Measurements from ENCODE around the gene CD58.

Gene CD58

GRCh38 chr1:116507631-116508030 lies 63.2 kb downstream of the CD58 start:
- Histone ChIP-seq H3K27me3 (ENCODE audit: insufficient read depth, low read length, poor library complexity) (no peaks in the 10 kb centered on the region), H3K18ac (ENCODE audit: low read length) (no peak overlapping the region), H2BK5ac (ENCODE audit: low read length) (no peak overlapping the region), H3K4me2 (ENCODE audit: low read length) (no peak overlapping the region), H3K79me2 (ENCODE audit: control insufficient read depth, insufficient read depth, low read length) (no peaks in the 10 kb centered on the region), H3K23ac (ENCODE audit: low read length) (no peak overlapping the region), H4K5ac (ENCODE audit: low read length) (no peak overlapping the region), H3K36me3 (ENCODE audit: control insufficient read depth, insufficient read depth, low read length) (no peaks in the 10 kb centered on the region), H3K79me1 (ENCODE audit: low read length) (no peaks in the 10 kb centered on the region), H3K4me3 (ENCODE audit: low read length) (no peak overlapping the region), H2BK15ac (replicated peaks; ENCODE audit: low read depth) (no peak overlapping the region), H3K4me1 (ENCODE audit: control insufficient read depth, low read depth, low read length) (no peaks in the 10 kb centered on the region), H3K27ac (ENCODE audit: low read depth, low read length) (no peak overlapping the region), H3K56ac (ENCODE audit: low read length) (no peak overlapping the region), H3K4ac (ENCODE audit: low read depth, low read length) (no peak overlapping the region), H3K9ac (ENCODE audit: low read length) (no peak overlapping the region), H2AK5ac (ENCODE audit: low read length) (no peak overlapping the region), H2BK120ac (ENCODE audit: low read depth, low read length) (no peak overlapping the region), H4K8ac (ENCODE audit: low read depth, low read length) (no peak overlapping the region)
- WGBS (ENCODE audit: extremely low coverage, insufficient coverage, low lambda C conversion rate), result no CpG with 5 or more reads among the region's 2 CpGs
- DNase-seq, result no peak

GRCh38 chr1:116506132-116507004 lies 64.5 kb downstream of the CD58 start:
- no peak overlapping the region for H3K23ac ChIP-seq (ENCODE audit: low read length)
- no peaks in the 10 kb centered on the region for H3K4me1 ChIP-seq (ENCODE audit: control insufficient read depth, low read depth, low read length)
- DNase-seq, result no peak
- H2BK5ac ChIP-seq (ENCODE audit: low read length), result no peak overlapping the region
- no peak overlapping the region for H2BK15ac ChIP-seq (replicated peaks; ENCODE audit: low read depth)
- no peaks in the 10 kb centered on the region for H3K36me3 ChIP-seq (ENCODE audit: control insufficient read depth, insufficient read depth, low read length)
- no peak overlapping the region for H2BK120ac ChIP-seq (ENCODE audit: low read depth, low read length)
- H4K5ac ChIP-seq (ENCODE audit: low read length), result no peak overlapping the region
- no peak overlapping the region for H3K18ac ChIP-seq (ENCODE audit: low read length)
- WGBS (ENCODE audit: extremely low coverage, insufficient coverage, low lambda C conversion rate), result no CpG with 5 or more reads among the region's 7 CpGs
- H3K27me3 ChIP-seq (ENCODE audit: insufficient read depth, low read length, poor library complexity), result no peaks in the 10 kb centered on the region
- no peak overlapping the region for H4K8ac ChIP-seq (ENCODE audit: low read depth, low read length)
- H3K27ac ChIP-seq (ENCODE audit: low read depth, low read length), result no peak overlapping the region
- H3K56ac ChIP-seq (ENCODE audit: low read length), result no peak overlapping the region
- no peak overlapping the region for H2AK5ac ChIP-seq (ENCODE audit: low read length)
- H3K9ac ChIP-seq (ENCODE audit: low read length), result no peak overlapping the region
- no peak overlapping the region for H3K4ac ChIP-seq (ENCODE audit: low read depth, low read length)
- no peaks in the 10 kb centered on the region for H3K79me2 ChIP-seq (ENCODE audit: control insufficient read depth, insufficient read depth, low read length)
- no peak overlapping the region for H3K4me2 ChIP-seq (ENCODE audit: low read length)
- no peak overlapping the region for H3K4me3 ChIP-seq (ENCODE audit: low read length)
- H3K79me1 ChIP-seq (ENCODE audit: low read length), result no peaks in the 10 kb centered on the region

GRCh38 chr1:116504308-116505156 lies 66.3 kb downstream of the CD58 start:
- Histone ChIP-seq H3K4ac (ENCODE audit: low read depth, low read length) (no peak overlapping the region), H3K4me3 (ENCODE audit: low read length) (no peak overlapping the region), H3K4me2 (ENCODE audit: low read length) (no peak overlapping the region), H4K8ac (ENCODE audit: low read depth, low read length) (no peak overlapping the region), H3K18ac (ENCODE audit: low read length) (no peak overlapping the region), H2BK15ac (replicated peaks; ENCODE audit: low read depth) (no peak overlapping the region), H3K56ac (ENCODE audit: low read length) (no peak overlapping the region), H3K23ac (ENCODE audit: low read length) (no peak overlapping the region), H3K27me3 (ENCODE audit: insufficient read depth, low read length, poor library complexity) (no peaks in the 10 kb centered on the region), H3K36me3 (ENCODE audit: control insufficient read depth, insufficient read depth, low read length) (no peaks in the 10 kb centered on the region), H4K5ac (ENCODE audit: low read length) (no peak overlapping the region), H2AK5ac (ENCODE audit: low read length) (no peak overlapping the region), H2BK5ac (ENCODE audit: low read length) (no peak overlapping the region), H3K79me1 (ENCODE audit: low read length) (no peaks in the 10 kb centered on the region), H3K79me2 (ENCODE audit: control insufficient read depth, insufficient read depth, low read length) (no peaks in the 10 kb centered on the region), H3K4me1 (ENCODE audit: control insufficient read depth, low read depth, low read length) (no peaks in the 10 kb centered on the region), H3K27ac (ENCODE audit: low read depth, low read length) (no peak overlapping the region), H3K9ac (ENCODE audit: low read length) (no peak overlapping the region), H2BK120ac (ENCODE audit: low read depth, low read length) (no peak overlapping the region)
- WGBS (ENCODE audit: extremely low coverage, insufficient coverage, low lambda C conversion rate), result no CpG with 5 or more reads among the region's 8 CpGs
- DNase-seq, result no peak

GRCh38 chr1:116503546-116504307 lies 67.1 kb downstream of the CD58 start:
- no peak overlapping the region for H4K8ac ChIP-seq (ENCODE audit: low read depth, low read length)

GRCh38 chr1:116502671-116503314 lies 68.0 kb downstream of the CD58 start:
- 100% methylated on average over 1 of the region's 5 CpGs for WGBS (ENCODE audit: extremely low coverage, insufficient coverage, low lambda C conversion rate)
- H2BK120ac ChIP-seq (ENCODE audit: low read depth, low read length), result no peak overlapping the region
- no peaks in the 10 kb centered on the region for H3K79me2 ChIP-seq (ENCODE audit: control insufficient read depth, insufficient read depth, low read length)
- no peak overlapping the region for H2BK5ac ChIP-seq (ENCODE audit: low read length)
- H3K36me3 ChIP-seq (ENCODE audit: control insufficient read depth, insufficient read depth, low read length), result no peaks in the 10 kb centered on the region
- H3K79me1 ChIP-seq (ENCODE audit: low read length), result no peaks in the 10 kb centered on the region
- H3K4me3 ChIP-seq (ENCODE audit: low read length), result no peak overlapping the region
- H3K4me2 ChIP-seq (ENCODE audit: low read length), result no peak overlapping the region
- H2AK5ac ChIP-seq (ENCODE audit: low read length), result no peak overlapping the region
- no peak overlapping the region for H3K23ac ChIP-seq (ENCODE audit: low read length)
- H3K4ac ChIP-seq (ENCODE audit: low read depth, low read length), result no peak overlapping the region
- no peak overlapping the region for H3K56ac ChIP-seq (ENCODE audit: low read length)
- H3K27ac ChIP-seq (ENCODE audit: low read depth, low read length), result no peak overlapping the region
- no peak for DNase-seq
- H2BK15ac ChIP-seq (replicated peaks; ENCODE audit: low read depth), result no peak overlapping the region
- no peaks in the 10 kb centered on the region for H3K27me3 ChIP-seq (ENCODE audit: insufficient read depth, low read length, poor library complexity)
- H3K9ac ChIP-seq (ENCODE audit: low read length), result no peak overlapping the region
- H3K18ac ChIP-seq (ENCODE audit: low read length), result no peak overlapping the region
- no peak overlapping the region for H4K8ac ChIP-seq (ENCODE audit: low read depth, low read length)
- H3K4me1 ChIP-seq (ENCODE audit: control insufficient read depth, low read depth, low read length), result no peaks in the 10 kb centered on the region
- no peak overlapping the region for H4K5ac ChIP-seq (ENCODE audit: low read length)

More at GRCh38 chr1:116503546-116504307, 67.1 kb downstream of the CD58 start:
- H2AK5ac ChIP-seq (ENCODE audit: low read length), result no peak overlapping the region
- no peaks in the 10 kb centered on the region for H3K4me1 ChIP-seq (ENCODE audit: control insufficient read depth, low read depth, low read length)
- no peak overlapping the region for H2BK15ac ChIP-seq (replicated peaks; ENCODE audit: low read depth)
- H3K23ac ChIP-seq (ENCODE audit: low read length), result no peak overlapping the region
- no peak for DNase-seq
- H2BK5ac ChIP-seq (ENCODE audit: low read length), result no peak overlapping the region
- no peak overlapping the region for H2BK120ac ChIP-seq (ENCODE audit: low read depth, low read length)
- H3K4me2 ChIP-seq (ENCODE audit: low read length), result no peak overlapping the region
- no peak overlapping the region for H3K56ac ChIP-seq (ENCODE audit: low read length)
- no peak overlapping the region for H4K5ac ChIP-seq (ENCODE audit: low read length)
- no peaks in the 10 kb centered on the region for H3K79me2 ChIP-seq (ENCODE audit: control insufficient read depth, insufficient read depth, low read length)
- H3K27ac ChIP-seq (ENCODE audit: low read depth, low read length), result no peak overlapping the region
- no peaks in the 10 kb centered on the region for H3K79me1 ChIP-seq (ENCODE audit: low read length)
- no peak overlapping the region for H3K9ac ChIP-seq (ENCODE audit: low read length)
- H3K4ac ChIP-seq (ENCODE audit: low read depth, low read length), result no peak overlapping the region
- H3K4me3 ChIP-seq (ENCODE audit: low read length), result no peak overlapping the region
- no peaks in the 10 kb centered on the region for H3K27me3 ChIP-seq (ENCODE audit: insufficient read depth, low read length, poor library complexity)
- no peak overlapping the region for H3K18ac ChIP-seq (ENCODE audit: low read length)
- H3K36me3 ChIP-seq (ENCODE audit: control insufficient read depth, insufficient read depth, low read length), result no peaks in the 10 kb centered on the region
- WGBS (ENCODE audit: extremely low coverage, insufficient coverage, low lambda C conversion rate), result no CpG with 5 or more reads among the region's 7 CpGs
